Glomerular visceral epithelial cell (primary cell): Measurements from ENCODE around the gene FAM83B.
"Not testable (repeated sequence)": the region's sequence is repeated elsewhere in the genome, so short reads cannot be mapped to it uniquely, and the experiment has no call there.

Experiments used
- DNase-seq: peaks from one replicate; pipeline ENCODE4 v3.0.0-alpha.2; 2016; ENCODE audit errors: extremely low spot score

Gene FAM83B

GRCh38 chr6:54898767-54899166, 52.2 kb downstream of the FAM83B start:
- no peak for DNase-seq

- no peak for DNase-seq
Measured at GRCh38 chr6:54899442-54899841, 52.9 kb downstream of the FAM83B start.

GRCh38 chr6:54899986-54900385, 53.4 kb downstream of the FAM83B start:
- no peak for DNase-seq

GRCh38 chr6:54900666-54901065, 54.1 kb downstream of the FAM83B start:
- DNase-seq = no peak

GRCh38 chr6:54903884-54904283, 57.3 kb downstream of the FAM83B start:
- DNase-seq = no peak

GRCh38 chr6:54907355-54907754, 60.8 kb downstream of the FAM83B start:
- DNase-seq = no peak

- DNase-seq = no peak
Measured at GRCh38 chr6:54909184-54909583, 62.6 kb downstream of the FAM83B start.

GRCh38 chr6:54910431-54910884, 63.9 kb downstream of the FAM83B start:
- DNase-seq = no peak

- DNase-seq = no peak
Measured at GRCh38 chr6:54910921-54911320, 64.3 kb downstream of the FAM83B start.

- DNase-seq = no peak
Measured at GRCh38 chr6:54913211-54913610, 66.6 kb downstream of the FAM83B start.

GRCh38 chr6:54916858-54917257, 70.3 kb downstream of the FAM83B start:
- DNase-seq = peak; percentile 10

GRCh38 chr6:54920628-54921027, 74.1 kb downstream of the FAM83B start:
- no peak for DNase-seq

- no peak for DNase-seq
Measured at GRCh38 chr6:54921891-54922290, 75.3 kb downstream of the FAM83B start.

GRCh38 chr6:54929245-54929909, 82.8 kb downstream of the FAM83B start:
- no peak for DNase-seq

- no peak for DNase-seq
Measured at GRCh38 chr6:54932622-54933021, 86.1 kb downstream of the FAM83B start.

- DNase-seq = peak; percentile 47
Measured at GRCh38 chr6:54935739-54936138, 89.2 kb downstream of the FAM83B start.

- no peak for DNase-seq
Measured at GRCh38 chr6:54937371-54937770, 90.8 kb downstream of the FAM83B start.

GRCh38 chr6:54957698-54958097, 111.1 kb downstream of the FAM83B start:
- DNase-seq = no peak

GRCh38 chr6:54958446-54958845, 111.9 kb downstream of the FAM83B start:
- DNase-seq = no peak

GRCh38 chr6:54959820-54960219, 113.2 kb downstream of the FAM83B start:
- no peak for DNase-seq

GRCh38 chr6:54961372-54961771, 114.8 kb downstream of the FAM83B start:
- not testable (repeated sequence) for DNase-seq

- DNase-seq = no peak
Measured at GRCh38 chr6:54970337-54970736, 123.8 kb downstream of the FAM83B start.

GRCh38 chr6:54971825-54972224, 125.3 kb downstream of the FAM83B start:
- no peak for DNase-seq

- DNase-seq = not testable (repeated sequence)
Measured at GRCh38 chr6:54979161-54979560, 132.6 kb downstream of the FAM83B start.
